HG02870 (cell line): Measurements from ENCODE around the gene TNFSF18.
"Not testable (repeated sequence)": the region's sequence is repeated elsewhere in the genome, so short reads cannot be mapped to it uniquely, and the experiment has no call there.

Experiments
- ATAC-seq: cut with Tn5 transposase; IDR thresholded peaks from one replicate; pipeline ENCODE4 v1.9.1; 2021; ENCODE audit warnings: mild to moderate bottlenecking, moderate library complexity; ENCODE audit not compliant: unreplicated experiment

The TNFSF18 gene

GRCh38 chr1:173050865-173051264 lies at the start of gene TNFSF18:
TNFSF18 (minus strand) TSS chr1:173050941; CDS start chr1:173050896, 45 bp downstream.
- no peak for ATAC-seq

- ATAC-seq = no peak
Measured at GRCh38 chr1:173099166-173099565, 48.4 kb upstream of the TNFSF18 start.

- no peak for ATAC-seq
Measured at GRCh38 chr1:173098117-173098516, 47.4 kb upstream of the TNFSF18 start.

DNA sequence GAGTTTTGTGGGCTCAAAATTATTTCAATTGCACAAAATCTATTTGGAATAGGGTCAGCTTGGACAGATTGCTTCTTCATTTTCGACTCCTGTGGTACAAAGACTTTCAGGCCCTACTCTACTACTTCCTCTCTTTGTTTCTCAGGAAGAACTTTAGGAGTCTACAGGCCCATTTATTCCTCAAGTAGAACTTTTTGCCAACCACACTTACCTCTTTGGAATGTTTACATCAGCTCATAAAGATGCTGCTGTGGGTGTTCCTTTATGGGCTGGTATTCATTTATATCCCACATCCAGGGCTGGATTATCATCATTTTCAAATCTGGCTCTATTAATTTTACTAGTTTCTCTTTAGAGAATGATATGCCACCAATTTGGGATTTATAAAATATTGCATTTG lies 46.3 kb upstream of the TNFSF18 start:
- no peak for ATAC-seq

DNA sequence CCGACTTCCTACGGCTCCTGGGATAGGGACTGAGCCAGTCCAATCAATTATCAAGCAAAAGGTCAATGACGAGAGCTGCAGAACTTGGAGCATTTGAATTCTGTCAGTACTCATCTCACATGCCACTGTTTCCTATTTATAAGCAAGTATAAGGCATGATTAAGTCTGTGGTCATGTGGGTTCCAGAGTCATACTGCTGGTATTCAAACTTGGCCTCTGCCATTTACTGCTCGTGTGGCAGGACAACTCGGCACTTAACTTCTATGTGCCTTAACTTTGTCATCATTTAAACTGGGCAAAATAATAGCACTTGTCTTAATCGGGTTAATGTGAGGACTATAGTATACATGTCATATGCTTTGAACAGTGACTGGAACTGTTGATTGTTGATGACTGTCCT lies 44.9 kb upstream of the TNFSF18 start:
- ATAC-seq = no peak

DNA sequence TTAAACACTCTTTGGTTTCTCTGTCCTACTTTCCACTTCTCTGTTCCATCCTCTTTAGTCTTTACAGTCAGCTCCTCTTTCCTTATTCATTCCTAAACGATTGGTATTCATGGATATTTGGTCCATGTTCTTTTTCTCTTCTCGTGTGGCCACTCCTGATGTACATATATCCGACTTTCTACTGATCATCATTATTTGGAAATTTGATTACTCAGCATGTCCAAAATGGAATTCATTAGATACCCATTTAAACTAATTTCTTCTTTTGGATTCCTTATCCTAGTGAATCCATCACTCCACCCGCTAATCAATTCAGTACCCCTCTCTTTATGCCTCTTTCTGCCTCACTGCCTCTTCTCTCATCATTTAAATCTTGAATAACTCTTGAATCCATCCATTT lies 43.8 kb upstream of the TNFSF18 start:
- ATAC-seq = no peak

DNA sequence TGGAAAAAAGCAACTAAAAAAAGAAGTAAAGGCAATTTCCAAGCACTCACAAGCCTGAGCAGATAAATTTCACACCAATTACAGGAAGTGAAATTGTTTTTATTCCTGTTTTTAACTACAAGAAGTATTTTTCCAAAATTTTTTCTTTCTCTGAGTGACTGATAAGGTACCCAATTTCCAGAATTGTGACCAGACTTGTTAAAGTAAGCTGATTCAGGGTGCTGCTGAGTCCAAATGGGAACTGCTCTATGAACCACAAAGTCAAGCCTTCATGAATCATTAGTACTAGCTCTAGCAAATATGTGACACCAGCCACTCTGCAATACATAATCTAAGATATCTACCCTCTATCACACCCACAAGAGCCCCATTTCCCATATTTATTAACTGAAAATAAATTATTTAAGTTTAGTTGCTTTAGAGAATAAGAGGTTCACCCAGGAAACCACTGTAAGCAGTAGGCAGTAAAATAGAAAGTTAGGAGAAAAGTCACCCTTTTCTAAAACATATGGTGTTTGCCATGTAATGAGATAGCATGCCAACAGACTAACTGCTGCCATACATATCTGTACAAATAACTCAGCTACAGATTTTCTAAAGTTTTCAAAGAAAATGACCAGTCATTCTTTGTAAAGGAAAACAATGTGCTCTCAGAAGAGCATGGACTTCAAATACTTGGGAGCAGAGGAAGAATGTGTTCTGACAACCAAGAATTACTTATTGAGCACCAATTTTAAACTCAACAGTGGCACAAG lies 43.1 kb upstream of the TNFSF18 start:
- no peak for ATAC-seq

DNA sequence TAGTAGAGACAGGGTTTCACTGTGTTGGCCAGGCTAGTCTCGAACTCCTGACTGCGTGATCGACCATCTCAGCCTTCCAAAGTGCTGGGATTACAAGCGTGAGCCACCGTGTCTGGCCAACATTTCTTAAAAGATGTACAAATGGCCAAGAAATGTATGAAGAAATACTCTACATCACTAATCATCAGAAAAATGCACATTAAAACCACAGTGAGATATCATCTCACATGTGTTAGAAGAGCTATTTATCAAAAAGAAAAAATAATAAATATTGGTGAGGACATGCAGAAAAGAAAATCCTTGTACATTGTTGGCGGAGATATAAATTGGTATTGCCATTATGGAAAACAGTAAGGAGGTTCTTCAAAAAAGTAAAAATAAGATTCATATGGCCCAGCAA lies 33.6 kb upstream of the TNFSF18 start:
- no peak for ATAC-seq

GRCh38 chr1:173082913-173083312 lies 32.2 kb upstream of the TNFSF18 start:
- ATAC-seq = no peak

GRCh38 chr1:173074217-173074616 lies 23.5 kb upstream of the TNFSF18 start:
- not testable (repeated sequence) for ATAC-seq

GRCh38 chr1:173064011-173064410 lies 13.3 kb upstream of the TNFSF18 start:
- no peak for ATAC-seq

GRCh38 chr1:173063171-173063570 lies 12.4 kb upstream of the TNFSF18 start:
- no peak for ATAC-seq

- ATAC-seq = no peak
Measured at GRCh38 chr1:173062150-173062938, 11.6 kb upstream of the TNFSF18 start.

DNA sequence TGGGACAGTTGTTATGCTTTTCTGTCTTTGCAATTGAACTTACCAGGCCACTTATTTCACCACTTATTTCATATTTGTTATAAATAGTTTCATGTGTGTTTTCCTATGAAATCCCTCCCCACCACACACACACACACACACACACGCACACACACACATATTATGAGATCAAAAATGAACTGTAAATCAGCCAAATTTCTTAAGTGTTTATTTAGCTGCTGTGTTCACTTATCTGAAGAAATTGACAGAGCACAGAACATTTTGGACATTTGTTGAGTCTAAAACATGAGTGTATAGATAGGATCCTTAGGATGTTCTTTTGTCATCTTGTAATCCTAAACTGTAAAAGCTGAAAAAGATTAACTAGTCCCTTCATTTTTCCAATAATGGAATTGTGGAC lies 7.8 kb upstream of the TNFSF18 start:
- ATAC-seq = no peak

DNA sequence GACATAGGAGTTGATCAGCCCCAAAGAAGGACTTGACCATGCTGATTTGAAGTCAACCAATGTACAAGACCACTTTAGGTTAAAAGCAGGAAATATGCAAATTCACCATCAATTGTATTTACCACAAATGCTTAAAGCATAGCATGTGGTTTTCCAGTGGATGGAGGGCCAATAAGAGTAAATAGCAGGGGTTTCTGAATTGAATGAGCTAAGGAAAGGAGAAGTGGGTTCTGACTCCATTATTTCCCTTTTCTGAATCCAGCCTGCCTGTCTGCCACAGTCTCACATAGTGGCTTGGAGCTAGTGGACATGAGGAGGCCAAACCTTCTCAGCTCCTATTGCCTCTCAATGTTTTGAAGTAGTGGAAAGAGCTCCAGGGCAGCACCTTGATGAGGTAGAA lies 7.2 kb upstream of the TNFSF18 start:
- no peak for ATAC-seq

DNA sequence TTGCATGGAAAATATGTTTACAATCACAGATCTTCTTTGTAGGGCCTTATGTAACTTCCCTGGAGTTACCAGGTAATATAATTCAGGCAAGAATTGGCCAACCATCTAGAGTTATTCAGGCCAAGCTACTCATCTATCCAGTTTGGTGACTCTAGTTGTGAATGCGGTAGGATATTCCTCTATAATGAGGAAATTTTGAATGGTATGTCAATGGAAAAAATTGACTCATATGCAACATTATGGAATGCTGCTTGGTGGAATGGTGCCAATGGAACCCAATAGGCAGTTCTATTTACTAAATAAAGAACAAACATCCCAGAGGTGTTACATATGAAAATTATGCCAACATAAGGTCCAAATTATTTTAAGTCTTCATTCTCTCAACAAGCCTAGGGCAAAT lies 5.6 kb upstream of the TNFSF18 start:
- no peak for ATAC-seq

DNA sequence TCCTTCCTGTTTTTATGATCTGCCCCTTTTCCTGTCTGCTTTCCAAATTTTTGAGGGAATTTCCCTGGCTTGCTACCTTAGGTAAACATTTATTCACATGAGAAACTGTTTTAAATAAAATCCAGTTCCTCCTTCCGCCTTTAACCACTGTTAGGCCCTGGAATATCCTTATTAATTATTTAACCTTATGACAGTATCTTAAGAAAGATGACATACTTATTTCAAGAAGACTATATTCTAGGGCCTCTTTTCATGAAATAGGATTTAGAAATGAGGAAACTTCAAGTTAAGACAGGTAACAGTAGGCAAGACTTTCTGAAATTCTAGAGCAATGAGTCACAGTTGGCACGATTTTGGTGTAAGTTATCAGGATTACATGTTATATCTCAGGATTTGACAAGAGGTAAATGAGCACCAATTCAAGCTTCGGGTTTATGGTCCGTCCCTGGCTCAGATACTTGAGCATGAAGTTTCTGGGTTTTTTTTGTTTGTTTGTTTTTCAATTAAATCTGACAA lies 2.0 kb upstream of the TNFSF18 start:
- ATAC-seq = no peak

- no peak for ATAC-seq
Measured at GRCh38 chr1:173049322-173049633, 1.5 kb downstream of the TNFSF18 start.

DNA sequence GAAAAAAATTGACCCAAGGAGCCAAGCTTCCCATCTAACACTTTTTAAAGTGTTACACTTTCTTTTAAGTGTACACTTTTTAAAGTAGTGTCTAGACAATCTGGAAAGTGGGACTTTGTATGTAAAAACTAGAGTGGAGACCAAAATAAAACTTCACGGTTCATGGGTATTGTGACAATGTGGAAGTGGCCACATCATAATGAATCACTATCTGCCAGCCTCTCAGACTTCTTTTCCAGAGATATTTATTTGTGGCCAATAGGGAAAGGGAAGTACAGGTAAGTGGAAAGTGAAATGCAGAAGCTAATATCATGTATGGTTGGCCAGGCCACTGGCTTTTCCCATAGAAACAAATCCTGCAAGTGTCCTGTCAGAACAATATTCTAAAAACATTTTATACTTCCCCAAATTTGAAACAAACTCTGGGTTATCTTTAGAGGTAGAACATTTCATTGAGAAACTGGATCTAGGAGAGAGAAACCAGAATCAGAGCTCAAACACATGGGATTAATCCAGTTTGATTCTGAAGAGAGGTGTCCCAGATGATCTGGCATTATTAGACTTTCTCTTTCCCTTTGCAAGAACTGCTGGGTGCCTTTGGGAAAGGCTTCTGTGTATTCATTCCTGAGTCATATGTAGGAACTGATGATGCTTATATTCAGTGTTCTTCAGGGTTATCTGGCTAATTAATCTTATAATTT lies 2.0 kb downstream of the TNFSF18 start:
- ATAC-seq = no peak

DNA sequence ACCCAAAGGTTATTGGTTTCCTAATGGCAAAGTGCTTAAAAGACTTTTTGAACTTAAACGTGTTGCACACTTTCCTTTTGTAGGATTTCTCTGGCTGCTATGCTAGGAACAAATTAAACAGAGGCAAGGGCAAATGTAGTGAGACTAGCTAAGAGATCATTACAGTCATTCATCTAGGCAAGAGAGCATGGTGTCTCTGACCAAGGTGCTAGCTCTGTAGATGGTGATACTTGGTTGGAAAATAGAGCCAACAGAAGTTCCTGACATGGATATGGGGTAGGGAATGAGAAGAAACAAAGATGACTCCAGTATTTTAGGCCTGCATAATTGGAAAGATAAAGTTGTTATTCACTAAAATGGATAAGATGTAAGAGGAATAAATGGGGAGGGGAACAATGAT lies 6.1 kb downstream of the TNFSF18 start:
- ATAC-seq = no peak

DNA sequence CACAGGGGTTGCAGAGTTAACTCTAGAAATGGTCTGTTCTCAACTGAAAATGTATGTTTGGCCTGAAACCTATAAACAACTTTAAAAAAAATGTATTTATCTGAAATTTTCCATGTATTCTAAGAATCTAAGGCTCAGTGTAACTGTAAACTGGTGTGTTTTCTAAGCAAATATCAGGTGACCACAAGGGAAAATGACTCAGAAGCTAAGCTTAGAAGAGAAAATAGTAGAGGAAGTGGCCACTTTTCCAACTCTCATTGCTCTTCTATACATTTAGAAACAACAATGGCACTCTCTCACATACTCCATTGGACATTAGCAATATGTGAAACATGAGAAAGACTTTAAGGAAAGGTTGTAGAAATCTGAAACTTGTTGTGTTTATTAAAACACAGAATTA lies 7.5 kb downstream of the TNFSF18 start:
- ATAC-seq = no peak

DNA sequence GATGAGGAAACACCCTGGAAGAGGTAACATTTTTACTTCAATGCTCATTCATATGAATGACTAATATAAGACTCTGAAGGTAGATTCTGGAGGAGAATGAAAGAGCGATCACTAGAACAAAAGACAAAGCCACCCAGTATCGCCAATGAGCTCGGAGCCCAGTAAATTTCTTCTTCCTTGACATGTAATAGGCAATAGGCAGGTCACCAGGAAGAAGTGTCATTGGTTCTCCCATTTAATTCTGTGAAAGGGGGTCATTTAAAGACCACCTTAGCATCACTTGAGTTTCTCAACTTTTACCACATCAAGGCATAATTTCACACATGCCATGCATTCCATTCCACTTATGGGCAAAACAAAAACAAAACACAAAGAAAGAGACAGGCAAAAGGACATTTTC lies 7.9 kb downstream of the TNFSF18 start:
- no peak for ATAC-seq
